Loucy (cell line): ENCODE results near the gene CDH12.

Source experiments
- CTCF ChIP-seq: fragments of 200-600 bp; sonication (generic); conservative IDR thresholded peaks from 2 replicates; pipeline ENCODE4 v1.5.1; 2014; ENCODE audit warnings: mild to moderate bottlenecking, antibody characterized with exemption, low read length
- EZH2phosphoT487 ChIP-seq: fragments of 200-600 bp; IDR thresholded peaks from 2 replicates; pipeline ENCODE4 v1.6.1; 2018; ENCODE audit warnings: antibody characterized with exemption, mild to moderate bottlenecking, moderate library complexity, borderline replicate concordance

- no peak for TF ChIP-seq CTCF
- no peak for TF ChIP-seq EZH2phosphoT487
Measured at GRCh38 chr5:22465177-22465576, 388.0 kb downstream of the CDH12 start.
